ENCODE measurements around the gene MYO16.

The MYO16 gene

DNA sequence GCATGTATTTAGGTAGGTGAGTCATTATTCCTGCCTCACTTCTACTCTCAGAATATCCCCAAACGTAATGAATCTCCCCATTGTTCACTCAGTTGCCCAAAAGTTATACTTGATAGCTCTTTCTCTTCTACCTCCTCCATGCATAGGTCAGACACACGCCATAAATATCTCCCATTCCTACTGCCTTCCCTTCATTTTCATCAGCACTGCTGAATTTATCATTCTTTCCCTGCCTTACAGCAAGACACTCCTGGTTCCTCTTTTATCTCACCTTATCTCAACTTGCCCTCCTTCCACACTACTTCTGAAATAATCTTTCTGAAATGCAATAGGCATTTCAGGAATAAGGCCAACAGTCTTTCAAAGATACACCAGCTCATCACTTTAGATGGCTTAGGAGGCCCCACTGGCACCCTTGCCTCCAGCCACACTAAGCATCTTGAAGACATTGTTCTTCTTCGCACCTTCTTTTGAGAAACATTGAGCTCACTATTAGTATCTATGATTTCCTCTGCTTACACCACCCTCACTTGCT is 333.9 kb downstream of the MYO16 start:
- DNase-seq (ENCODE audit: low spot score), result no peak
- in situ Hi-C loops (cut with MboI; ENCODE audit: low sequenced_read_pairs, unreplicated experiment), result loop anchor here (25.0 kb wide), 1 partner anchor 1149 kb away; no protein-coding TSS in a partner anchor
- TF ChIP-seq, protein P1, sequence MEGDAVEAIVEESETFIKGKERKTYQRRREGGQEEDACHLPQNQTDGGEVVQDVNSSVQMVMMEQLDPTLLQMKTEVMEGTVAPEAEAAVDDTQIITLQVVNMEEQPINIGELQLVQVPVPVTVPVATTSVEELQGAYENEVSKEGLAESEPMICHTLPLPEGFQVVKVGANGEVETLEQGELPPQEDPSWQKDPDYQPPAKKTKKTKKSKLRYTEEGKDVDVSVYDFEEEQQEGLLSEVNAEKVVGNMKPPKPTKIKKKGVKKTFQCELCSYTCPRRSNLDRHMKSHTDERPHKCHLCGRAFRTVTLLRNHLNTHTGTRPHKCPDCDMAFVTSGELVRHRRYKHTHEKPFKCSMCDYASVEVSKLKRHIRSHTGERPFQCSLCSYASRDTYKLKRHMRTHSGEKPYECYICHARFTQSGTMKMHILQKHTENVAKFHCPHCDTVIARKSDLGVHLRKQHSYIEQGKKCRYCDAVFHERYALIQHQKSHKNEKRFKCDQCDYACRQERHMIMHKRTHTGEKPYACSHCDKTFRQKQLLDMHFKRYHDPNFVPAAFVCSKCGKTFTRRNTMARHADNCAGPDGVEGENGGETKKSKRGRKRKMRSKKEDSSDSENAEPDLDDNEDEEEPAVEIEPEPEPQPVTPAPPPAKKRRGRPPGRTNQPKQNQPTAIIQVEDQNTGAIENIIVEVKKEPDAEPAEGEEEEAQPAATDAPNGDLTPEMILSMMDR (IDR thresholded peaks at IDR 0.05; ENCODE audit: borderline replicate concordance, control extremely low read depth, extremely low read depth, insufficient read depth, missing control alignments), result no peak

DNA sequence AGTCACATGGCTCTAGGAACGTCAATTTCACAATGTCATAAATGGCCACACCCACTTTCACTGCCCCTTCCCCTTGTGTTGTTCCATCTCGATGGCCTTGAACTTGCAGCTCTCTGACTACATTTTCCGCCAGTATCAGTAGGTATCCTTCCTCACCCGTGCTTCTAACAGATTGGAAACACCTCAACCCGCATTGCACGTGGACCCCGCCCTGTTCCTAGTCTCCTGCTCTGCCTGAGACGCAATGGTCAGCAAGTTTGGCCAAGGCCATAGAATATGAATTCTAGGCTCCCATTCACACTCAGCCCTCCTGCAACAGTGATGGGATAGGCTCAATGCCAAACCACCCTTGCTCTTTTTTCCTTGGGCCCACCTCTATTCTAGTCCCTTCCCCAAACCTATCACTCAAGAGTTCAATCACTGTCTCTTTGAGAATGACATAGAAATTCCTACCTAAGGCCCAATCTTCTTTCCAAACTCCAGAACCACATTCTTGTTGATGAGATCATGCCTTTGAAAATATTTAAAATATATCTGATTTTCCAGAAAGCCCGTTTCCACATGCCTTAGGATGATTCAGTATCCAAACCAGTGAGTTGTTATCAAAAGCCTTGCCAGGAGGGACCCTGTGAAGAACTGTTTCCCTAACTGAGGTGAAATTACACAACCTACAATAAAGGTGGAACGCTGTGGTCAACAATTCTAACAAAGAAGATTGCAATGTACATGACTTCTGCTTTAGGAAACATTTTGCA is 334.6 kb downstream of the MYO16 start:
- no peak for DNase-seq (ENCODE audit: low spot score)
- TF ChIP-seq, protein P1 (IDR thresholded peaks at IDR 0.05; ENCODE audit: borderline replicate concordance, control extremely low read depth, extremely low read depth, insufficient read depth, missing control alignments), result no peak
- in situ Hi-C loops (cut with MboI; ENCODE audit: low sequenced_read_pairs, unreplicated experiment), result loop anchor here (25.0 kb wide), 1 partner anchor 1148 kb away; no protein-coding TSS in a partner anchor

DNA sequence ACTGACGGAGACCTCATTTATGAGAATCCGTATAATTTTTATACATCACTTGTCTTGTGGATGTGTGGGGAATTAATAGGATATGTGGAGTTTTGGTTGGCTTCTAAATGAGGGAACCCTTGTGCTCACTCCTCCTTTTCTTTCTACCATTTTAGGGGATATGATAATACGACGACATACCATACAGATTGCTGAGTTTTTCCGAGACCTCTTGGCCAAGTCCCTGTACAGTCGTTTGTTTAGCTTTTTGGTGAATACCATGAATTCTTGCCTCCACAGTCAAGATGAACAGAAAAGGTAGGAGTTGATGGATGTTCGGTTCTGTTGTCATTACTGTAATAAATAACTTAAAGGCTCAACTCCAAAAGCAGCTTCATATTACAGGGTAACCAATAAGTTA is 335.2 kb downstream of the MYO16 start:
- TF ChIP-seq, protein P1 (IDR thresholded peaks at IDR 0.05; ENCODE audit: borderline replicate concordance, control extremely low read depth, extremely low read depth, insufficient read depth, missing control alignments), result no peak
- DNase-seq (ENCODE audit: low spot score), result no peak
- in situ Hi-C loops (cut with MboI; ENCODE audit: low sequenced_read_pairs, unreplicated experiment), result loop anchor here (25.0 kb wide), 1 partner anchor 1148 kb away; no protein-coding TSS in a partner anchor

DNA sequence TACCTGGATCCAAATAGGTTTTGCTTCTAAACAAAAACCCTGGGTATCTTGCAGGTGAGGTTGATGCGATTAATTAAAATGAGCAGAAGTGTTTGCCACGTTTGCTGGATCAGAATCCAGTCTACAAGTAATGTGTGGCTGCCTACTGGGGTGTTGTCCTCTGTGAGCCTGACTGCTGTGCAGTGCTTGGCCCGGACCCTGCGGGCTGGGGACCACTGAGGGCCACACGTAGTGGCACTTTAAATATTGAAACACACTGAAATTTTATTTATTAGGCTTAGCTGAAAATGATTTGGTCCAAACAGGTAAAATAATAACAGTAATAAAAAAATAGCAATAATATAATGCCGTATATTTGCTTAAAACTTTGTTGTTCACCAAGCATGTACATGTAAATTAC is 338.0 kb downstream of the MYO16 start:
- in situ Hi-C loops (cut with MboI; ENCODE audit: low sequenced_read_pairs, unreplicated experiment), result loop anchor here (25.0 kb wide), 1 partner anchor 1145 kb away; no protein-coding TSS in a partner anchor

DNA sequence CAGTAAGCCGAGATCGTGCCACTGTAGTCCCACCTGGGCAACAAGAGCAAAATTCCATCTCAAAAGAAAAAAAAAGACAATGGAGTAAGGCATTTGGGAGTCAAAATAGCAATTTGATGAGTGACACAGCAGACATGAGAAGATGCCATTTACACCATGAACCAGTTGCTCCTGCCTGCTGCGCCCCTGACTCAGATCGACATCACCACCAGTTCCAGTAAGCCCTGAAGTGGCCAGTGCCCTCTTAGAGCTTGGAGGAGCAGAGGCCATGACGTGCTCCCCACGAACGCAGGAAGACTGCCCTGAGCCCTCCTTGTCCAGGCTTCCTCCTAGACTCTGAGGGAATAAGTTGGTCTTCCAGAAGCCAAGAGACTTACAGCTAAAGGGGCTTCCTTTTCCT is 339.2 kb downstream of the MYO16 start:
- no peak for DNase-seq (ENCODE audit: low spot score)
- TF ChIP-seq, protein P1 (IDR thresholded peaks at IDR 0.05; ENCODE audit: borderline replicate concordance, control extremely low read depth, extremely low read depth, insufficient read depth, missing control alignments), result no peak
- in situ Hi-C loops (cut with MboI; ENCODE audit: low sequenced_read_pairs, unreplicated experiment), result loop anchor here (25.0 kb wide), 1 partner anchor 1144 kb away; no protein-coding TSS in a partner anchor

More for the DNA sequence above, 338.0 kb downstream of the MYO16 start:
- TF ChIP-seq, protein P1 (IDR thresholded peaks at IDR 0.05; ENCODE audit: borderline replicate concordance, control extremely low read depth, extremely low read depth, insufficient read depth, missing control alignments), result no peak
- no peak for DNase-seq (ENCODE audit: low spot score)

DNA sequence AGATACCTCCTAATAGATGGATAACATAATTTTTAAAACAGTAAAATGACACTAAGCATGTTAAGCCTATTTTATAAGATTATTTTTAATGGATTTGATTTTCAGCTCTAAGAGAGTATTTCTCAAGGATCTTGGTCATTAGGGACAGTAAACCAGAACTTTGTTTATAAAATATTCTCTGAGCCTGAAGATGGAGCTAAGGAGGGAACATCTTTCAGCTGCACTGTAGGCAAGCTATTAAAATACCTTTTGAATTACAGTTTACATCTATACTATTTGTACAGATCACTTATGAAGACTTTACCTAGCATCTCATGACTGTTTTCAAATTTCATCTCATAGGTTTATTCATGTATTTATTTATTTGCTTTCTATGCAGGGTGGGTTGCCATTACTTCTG is 345.3 kb downstream of the MYO16 start:
- no peak for DNase-seq (ENCODE audit: low spot score)
- TF ChIP-seq, protein P1 (IDR thresholded peaks at IDR 0.05; ENCODE audit: borderline replicate concordance, control extremely low read depth, extremely low read depth, insufficient read depth, missing control alignments), result no peak
- in situ Hi-C loops (cut with MboI; ENCODE audit: low sequenced_read_pairs, unreplicated experiment), result loop anchor here (25.0 kb wide), 1 partner anchor 1138 kb away; no protein-coding TSS in a partner anchor

All from GM13976 (cell line).